ENCODE data around the gene ATP1B4.

ATP1B4 gene

DNA sequence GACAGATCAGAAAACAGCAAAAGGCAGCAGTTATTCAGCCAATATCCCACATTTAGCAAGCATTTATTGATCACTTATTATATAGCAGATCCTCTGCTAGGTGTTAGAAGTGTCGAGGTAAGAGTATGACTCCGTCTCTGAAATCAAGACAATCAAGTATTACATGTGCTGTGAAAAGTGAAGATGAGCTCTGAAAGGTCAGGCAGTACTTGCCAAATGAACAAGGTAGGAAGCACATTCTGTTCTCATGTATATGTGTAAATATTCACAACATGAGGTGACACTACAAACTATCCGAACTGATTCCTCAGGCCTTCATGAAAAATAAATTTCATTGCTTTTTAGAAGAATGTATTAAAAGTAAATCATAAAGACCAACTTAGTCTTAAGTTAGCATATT is 15.3 kb downstream of the ATP1B4 start:
- no peak for DNase-seq

DNA sequence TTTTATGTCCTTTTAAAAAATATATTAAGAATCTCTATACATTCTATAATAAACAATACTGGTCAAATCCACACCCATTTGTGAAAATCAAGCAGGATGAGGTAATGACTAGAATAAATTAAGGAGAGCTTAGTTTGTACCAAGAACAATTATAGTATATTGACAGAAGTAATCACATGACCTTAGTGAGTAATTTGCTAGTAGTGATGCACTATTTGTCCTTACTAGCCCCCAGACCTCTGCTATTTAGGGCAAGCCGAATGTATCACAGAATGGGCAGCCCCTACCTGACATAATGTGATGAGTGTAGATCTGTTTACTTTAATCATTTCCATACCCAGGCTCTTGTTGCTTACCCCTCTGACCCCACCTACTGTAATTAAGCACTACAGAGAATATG is 15.8 kb downstream of the ATP1B4 start:
- no peak for DNase-seq

DNA sequence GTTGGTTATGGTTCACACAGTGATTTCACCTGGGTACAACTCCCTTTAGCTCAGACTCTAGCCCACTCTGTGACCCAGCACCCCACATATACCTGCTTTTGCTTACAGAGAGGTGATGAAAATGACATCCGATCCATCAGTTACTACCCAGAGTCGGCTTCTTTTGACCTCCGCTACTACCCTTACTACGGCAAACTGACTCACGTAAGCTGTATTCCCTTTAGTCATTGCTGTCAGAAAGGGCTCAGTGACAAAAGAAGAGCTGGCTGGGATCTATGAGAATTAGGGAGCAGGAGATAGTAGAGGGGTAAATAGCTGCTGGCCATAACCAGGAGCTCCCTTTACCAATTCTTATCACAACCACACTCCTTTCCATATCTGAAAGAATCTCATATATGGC is 16.7 kb downstream of the ATP1B4 start:
- no peak for DNase-seq

DNA sequence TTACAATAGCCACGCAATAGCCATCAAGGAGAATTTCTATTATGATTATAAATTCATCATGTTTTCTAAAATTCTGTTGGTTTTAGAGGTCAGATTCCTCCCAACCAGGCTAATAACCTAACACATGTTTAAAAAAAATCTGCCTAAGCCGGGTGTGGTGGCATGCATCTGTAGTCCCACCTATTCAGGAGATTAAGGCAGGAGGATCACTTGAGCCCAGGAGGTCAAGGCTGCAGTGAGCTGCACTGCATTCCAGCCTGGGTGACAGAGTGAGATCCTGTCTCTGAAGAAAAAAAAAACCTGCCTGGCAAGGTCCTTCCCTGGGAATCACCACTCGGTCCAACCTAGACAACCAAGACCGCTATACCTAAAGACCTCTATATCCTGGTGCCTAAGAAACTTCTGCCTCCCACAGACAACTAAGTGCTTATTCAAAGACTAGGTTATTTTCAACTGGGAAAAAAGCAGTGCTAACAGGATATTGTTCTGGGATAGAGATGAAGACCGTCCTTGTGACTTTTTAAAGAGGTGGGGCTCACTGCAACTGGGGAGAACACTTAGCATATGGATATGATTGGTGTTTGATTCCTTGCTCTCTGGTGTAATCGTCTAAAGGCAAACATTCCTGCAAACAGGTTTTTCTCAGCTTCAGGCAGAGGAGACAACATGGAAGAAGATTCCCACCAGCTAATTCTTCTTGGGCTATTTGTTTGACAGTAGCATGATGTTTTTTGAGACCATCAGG is 18.2 kb downstream of the ATP1B4 start:
- no peak for DNase-seq

DNA sequence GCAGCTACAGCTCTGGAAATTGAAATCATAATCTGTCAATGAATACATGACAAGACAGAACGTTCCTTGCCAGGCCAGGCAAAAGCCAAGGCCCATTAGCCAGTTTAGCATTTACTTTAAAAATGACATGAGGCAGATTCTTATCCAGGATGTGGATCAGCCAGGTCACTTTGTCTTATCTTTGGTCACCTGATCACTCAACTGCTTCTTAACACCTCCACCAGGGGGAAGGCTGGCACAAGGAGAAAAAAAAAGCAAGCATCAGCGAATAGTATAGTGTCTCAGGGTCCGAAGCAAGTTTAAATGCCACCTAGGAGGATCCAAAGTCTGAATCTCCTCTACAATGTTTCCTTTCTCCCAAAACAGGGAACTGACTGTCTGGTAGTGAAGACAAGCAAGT is 18.8 kb downstream of the ATP1B4 start:
- DNase-seq: peak; percentile 16

DNA sequence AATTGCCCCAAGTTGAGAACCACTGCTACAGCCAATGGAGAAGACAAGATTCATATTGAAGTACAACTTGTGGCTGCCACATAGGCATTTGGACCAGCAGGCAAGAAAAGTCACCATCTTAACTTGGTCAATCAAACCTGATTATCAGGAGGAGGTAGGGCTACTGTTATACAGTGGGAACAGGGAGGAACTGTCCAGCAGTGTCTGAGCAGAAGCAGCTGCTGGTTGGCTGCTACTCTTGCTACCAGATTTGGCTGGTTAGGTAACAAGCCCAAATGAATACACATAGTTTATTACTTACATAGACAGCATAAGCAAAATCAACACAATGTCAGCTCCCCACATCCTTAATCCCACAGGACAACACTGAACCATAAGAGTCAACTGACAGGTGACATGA is 39.4 kb downstream of the ATP1B4 start:
- DNase-seq: no peak

DNA sequence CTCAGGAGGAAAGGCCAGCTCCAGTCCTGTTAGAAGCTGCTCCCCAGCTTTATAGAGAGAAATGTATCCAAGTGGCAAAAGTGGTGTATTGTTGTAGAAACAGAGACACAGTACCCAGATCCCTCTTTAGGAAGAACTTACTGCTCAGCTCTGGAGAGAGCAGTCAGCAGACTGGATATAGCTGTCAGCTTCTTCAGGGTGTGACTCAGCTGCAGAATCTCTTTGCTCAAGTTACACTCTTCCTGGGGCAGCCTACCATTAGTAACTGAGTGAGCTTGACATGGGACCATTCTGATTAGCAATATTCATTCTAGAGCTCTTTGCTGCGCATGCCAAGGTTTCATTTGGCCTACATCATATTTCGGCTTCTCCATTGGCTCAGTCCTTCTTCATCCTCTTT is 40.5 kb downstream of the ATP1B4 start:
- DNase-seq: no peak

DNA sequence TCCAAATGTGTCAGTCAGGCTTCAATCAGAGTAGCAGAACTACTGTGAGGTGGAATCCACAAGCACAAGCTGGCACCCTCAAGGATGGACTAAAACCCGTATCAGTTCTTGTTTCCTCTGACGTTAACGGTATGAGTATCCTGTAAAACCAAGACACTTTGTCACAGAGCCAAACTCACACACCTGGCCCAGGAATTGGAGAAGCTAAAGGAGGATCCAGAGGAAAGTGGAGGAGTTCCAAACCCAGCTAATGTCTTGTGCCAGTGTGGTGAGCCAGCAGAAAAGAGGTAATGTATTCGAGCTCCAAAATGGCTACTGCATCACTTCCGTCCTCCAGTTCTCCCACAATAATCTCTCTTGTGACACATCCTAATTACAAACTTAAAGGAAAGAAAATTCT is 44.7 kb downstream of the ATP1B4 start:
- DNase-seq: no peak

DNA sequence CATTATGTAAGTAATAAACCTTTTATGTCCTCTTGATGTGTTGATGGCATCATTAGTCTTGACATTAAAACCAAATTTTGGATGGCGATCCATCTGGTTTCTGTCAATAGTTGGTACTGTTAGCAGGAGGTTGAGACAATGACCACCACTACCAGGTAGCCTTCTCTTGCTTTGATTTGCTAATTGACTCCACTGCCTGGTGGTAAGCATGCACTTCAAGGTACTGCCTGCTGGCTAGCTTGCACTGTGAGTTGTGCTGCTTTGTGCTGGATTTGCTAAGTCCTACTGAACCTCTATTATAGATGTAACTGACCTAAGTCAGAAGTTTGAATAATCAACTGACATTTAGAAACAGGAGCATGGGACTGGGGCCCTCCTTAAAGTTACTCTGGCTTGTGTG is 46.3 kb downstream of the ATP1B4 start:
- no peak for DNase-seq

DNA sequence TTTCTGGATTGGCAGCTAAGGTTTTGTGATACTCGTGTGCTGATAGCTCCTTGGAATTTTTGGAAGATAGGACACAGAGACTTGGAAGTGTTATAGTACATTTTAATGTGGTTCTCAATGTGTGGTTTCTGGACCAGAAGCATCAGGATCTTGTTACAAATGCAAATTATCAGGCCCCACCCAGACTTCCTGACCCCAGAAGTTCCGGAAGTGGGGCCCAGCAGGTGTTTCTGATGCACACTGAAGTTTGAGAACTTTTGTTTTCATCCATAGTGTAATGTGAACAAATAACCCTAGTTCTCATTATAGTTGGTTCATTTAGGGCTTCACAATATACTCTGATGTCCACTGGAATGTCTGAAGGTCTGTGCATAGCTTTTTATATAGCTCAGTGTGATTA is 57.6 kb downstream of the ATP1B4 start:
- no peak for DNase-seq

DNA sequence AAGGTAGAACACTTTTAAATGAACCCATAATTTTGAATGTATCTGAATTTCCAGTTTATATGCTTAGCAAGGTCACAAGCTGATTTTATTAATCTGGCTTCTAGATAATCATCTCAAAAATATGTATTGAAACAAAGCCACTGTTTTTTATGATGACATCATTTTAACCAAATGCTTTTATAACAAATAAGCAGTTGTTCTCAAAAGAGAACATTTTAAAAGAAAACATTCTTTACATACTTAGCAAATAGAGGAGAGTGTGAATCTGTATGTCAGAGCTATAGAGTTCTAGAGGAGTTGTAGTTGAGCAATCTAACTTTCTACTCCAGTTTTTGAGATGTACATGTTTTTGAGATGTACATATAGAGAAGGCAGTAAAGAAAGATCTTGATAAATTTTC is 64.7 kb downstream of the ATP1B4 start:
- peak; percentile 70 for DNase-seq

DNA sequence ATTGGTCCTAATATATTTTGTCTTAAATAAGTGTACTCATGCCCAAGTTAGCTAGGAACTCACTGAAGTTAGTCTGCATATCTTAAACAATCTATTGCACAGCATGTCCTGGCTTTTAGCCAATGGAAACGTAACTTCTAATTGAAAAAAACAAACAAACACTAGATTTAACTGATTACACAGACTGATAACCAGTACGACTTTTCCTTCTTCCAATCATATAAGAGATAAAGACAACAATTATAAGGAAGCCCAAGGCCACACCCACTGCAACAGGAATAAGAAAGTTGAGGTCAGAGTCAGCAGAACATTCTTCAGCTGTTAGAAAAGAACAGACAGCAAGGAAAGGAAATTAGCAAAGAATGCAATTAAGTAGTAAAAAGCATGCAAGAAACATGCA is 66.4 kb downstream of the ATP1B4 start:
- peak; percentile 5 for DNase-seq

DNA sequence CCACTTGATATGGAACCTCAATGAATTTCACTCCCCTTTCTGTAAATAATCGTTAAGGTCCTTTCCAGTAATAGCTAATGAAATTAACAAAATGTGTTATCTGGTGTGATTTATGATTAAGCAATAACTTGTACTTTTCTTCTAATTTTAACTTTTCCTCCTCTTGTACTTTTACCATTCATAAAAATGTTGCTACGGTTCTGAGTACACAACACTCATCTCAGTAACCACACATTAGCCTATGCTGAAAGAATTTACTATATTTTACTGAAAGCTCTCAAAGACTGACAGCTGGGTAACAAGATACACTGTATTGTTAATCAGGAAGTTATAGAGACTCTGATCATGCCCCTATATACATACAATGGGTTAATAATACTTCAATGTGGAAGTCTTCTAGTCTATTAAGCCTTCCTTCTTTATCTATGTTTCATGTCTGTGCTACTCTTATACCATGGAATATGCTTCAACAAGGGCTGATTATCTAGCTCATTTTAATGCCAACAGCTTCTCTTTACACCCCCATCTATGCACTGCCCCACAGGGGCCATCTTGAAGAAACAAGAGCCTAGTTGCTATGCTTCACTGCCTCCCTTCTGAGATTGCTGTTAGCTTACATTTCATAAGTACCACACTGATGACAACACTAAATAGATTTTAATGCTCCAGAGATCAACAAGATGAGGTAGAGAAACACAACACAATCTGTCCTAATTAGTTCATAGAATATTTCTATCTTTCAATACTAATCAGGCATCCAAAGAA is 68.1 kb downstream of the ATP1B4 start:
- DNase-seq: no peak
